ENCODE data around the gene TIGD7. TPM values are rescaled to one million over a fixed set of nuclear protein-coding genes. Genes with fewer than 3 reads are reported as not detected.

The TIGD7 gene
- 1 to 10 TPM; 3.6 to 5.1 TPM for total RNA-seq

- Mint-ChIP-seq H3K4me3 (peak within 1 kb of the TSS; percentile 74), H3K9me3 (peaks cover 40% of the 10 kb centered on the region), H3K4me1 (peaks cover 23% of the 10 kb centered on the region), H3K27me3 (no peaks in the 10 kb centered on the region), H3K27ac (peak within 1 kb of the TSS; percentile 91), H3K36me3 (ENCODE audit: low read depth) (peaks cover 74% of the 10 kb centered on the region)
- peak; percentile 84 for DNase-seq
- POLR2A ChIA-PET, result no interaction called here
- CTCF ChIA-PET, result interaction anchor here (0.7 to 1.7 kb wide), 3 partner anchors 12 to 169 kb away, joined by 3 read pairs; no protein-coding TSS in a partner anchor
These were observed at the start of gene TIGD7, which contains the start of gene ZNF75A for GRCh38 chr16:3305109-3306068. TIGD7 (minus strand) TSS chr16:3305430; CDS start chr16:3300614, 4,816 bp downstream. ZNF75A (plus strand) TSS chr16:3305497; CDS start chr16:3308429, 2,932 bp downstream.

GRCh38 chr16:3349175-3349574 lies 43.9 kb upstream of the TIGD7 start:
- POLR2A ChIA-PET, result no interaction called here
- H3K9me3 Mint-ChIP-seq, result peaks cover 2% of the 10 kb centered on the region
- H3K27ac Mint-ChIP-seq, result no peak overlapping the region

GRCh38 chr16:3348547-3349167 lies 43.4 kb upstream of the TIGD7 start:
- Mint-ChIP-seq H3K4me1 (peaks cover 1% of the 10 kb centered on the region), H3K27ac (no peak overlapping the region), H3K27me3 (no peaks in the 10 kb centered on the region), H3K4me3 (no peak overlapping the region), H3K9me3 (no peaks in the 10 kb centered on the region), H3K36me3 (ENCODE audit: low read depth) (no peaks in the 10 kb centered on the region)
- no peak for DNase-seq
- POLR2A ChIA-PET, result no interaction called here
- CTCF ChIA-PET, result no interaction called here

More at GRCh38 chr16:3349175-3349574, 43.9 kb upstream of the TIGD7 start:
- H3K4me3 Mint-ChIP-seq, result no peak overlapping the region
- no peak for DNase-seq
- peaks cover 3% of the 10 kb centered on the region for H3K4me1 Mint-ChIP-seq
- H3K27me3 Mint-ChIP-seq, result no peaks in the 10 kb centered on the region
- CTCF ChIA-PET, result no interaction called here
- no peaks in the 10 kb centered on the region for H3K36me3 Mint-ChIP-seq (ENCODE audit: low read depth)

DNA sequence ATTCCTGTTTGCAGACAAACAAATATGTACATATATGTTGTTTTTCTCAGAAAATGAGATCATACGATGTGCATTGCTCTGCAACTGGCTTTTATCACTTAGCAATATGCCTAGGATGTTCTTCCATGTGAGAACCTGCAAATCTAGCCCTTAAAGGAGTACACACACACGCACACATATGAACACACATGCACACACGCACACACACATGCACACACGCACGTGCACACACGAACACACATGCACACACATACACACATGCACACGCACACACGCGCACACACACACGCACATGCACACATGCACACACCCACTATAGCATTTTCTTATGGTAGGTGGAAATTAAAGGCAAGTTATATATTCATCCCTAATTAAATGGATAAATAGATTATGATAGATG lies 42.4 kb upstream of the TIGD7 start:
- Mint-ChIP-seq H3K4me1 (no peaks in the 10 kb centered on the region), H3K27me3 (no peaks in the 10 kb centered on the region), H3K36me3 (ENCODE audit: low read depth) (no peaks in the 10 kb centered on the region), H3K4me3 (no peak overlapping the region), H3K27ac (no peak overlapping the region), H3K9me3 (no peaks in the 10 kb centered on the region)
- ChIA-PET POLR2A (no interaction called here), CTCF (no interaction called here)
- no peak for DNase-seq

DNA sequence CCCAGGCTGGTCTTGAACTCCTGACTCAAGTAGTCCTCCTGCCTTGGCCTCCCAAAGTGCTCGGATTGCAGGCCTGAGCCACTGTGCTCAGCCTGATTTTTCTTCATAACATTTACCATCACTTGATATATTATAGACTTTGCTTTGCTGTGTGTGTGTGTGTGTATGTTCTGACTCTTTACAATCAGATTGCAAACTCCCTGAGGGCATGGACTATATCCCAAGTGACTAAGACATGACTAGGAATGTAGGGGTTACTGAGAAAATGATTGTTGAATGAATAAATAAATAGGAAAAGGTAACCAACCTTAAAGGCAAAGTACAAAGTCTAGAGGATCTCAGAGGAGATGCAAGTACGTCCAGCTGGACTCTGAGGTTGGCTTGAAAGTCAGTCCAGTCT lies 40.8 kb upstream of the TIGD7 start:
- POLR2A ChIA-PET, result no interaction called here
- peaks cover 5% of the 10 kb centered on the region for H3K9me3 Mint-ChIP-seq
- DNase-seq, result no peak
- H3K4me1 Mint-ChIP-seq, result no peaks in the 10 kb centered on the region
- H3K27me3 Mint-ChIP-seq, result no peaks in the 10 kb centered on the region
- H3K4me3 Mint-ChIP-seq, result no peak overlapping the region
- no peaks in the 10 kb centered on the region for H3K36me3 Mint-ChIP-seq (ENCODE audit: low read depth)
- no peak overlapping the region for H3K27ac Mint-ChIP-seq
- CTCF ChIA-PET, result no interaction called here

DNA sequence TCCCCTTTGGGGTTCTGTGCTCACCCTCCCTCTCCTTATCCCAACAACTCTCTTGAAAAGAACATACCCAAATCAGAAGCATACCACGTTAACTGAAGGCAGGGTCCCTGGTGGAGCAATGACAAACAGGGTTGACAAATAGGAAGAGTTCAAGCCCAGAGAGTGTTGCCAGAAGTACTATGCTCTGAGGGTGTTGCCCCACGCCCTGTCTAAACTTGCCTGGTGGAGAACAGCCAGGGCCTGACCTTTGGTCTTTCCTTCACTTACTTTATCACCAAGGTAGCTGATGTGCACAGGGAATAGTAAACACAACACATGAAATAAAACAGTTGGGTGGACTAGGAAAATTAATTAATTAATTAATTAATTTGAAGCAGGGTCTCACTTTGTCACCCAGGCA lies 23.4 kb upstream of the TIGD7 start:
- H3K4me3 Mint-ChIP-seq, result no peak overlapping the region
- no peak overlapping the region for H3K27ac Mint-ChIP-seq
- H3K4me1 Mint-ChIP-seq, result no peaks in the 10 kb centered on the region
- peaks cover 25% of the 10 kb centered on the region for H3K9me3 Mint-ChIP-seq
- H3K27me3 Mint-ChIP-seq, result no peaks in the 10 kb centered on the region
- DNase-seq, result no peak
- no peaks in the 10 kb centered on the region for H3K36me3 Mint-ChIP-seq (ENCODE audit: low read depth)
- ChIA-PET POLR2A (no interaction called here), CTCF (no interaction called here)

GRCh38 chr16:3328104-3328503 lies 22.9 kb upstream of the TIGD7 start:
- CTCF ChIA-PET, result no interaction called here
- H3K4me3 Mint-ChIP-seq, result no peak overlapping the region

GRCh38 chr16:3327514-3327913 lies 22.3 kb upstream of the TIGD7 start:
- ChIA-PET POLR2A (no interaction called here), CTCF (no interaction called here)
- H3K36me3 Mint-ChIP-seq (ENCODE audit: low read depth), result no peaks in the 10 kb centered on the region
- no peak overlapping the region for H3K27ac Mint-ChIP-seq
- DNase-seq, result no peak
- no peak overlapping the region for H3K4me3 Mint-ChIP-seq
- no peaks in the 10 kb centered on the region for H3K27me3 Mint-ChIP-seq
- no peaks in the 10 kb centered on the region for H3K4me1 Mint-ChIP-seq
- peaks cover 30% of the 10 kb centered on the region for H3K9me3 Mint-ChIP-seq

More at GRCh38 chr16:3328104-3328503, 22.9 kb upstream of the TIGD7 start:
- no peak for DNase-seq
- H3K27me3 Mint-ChIP-seq, result no peaks in the 10 kb centered on the region
- no peaks in the 10 kb centered on the region for H3K36me3 Mint-ChIP-seq (ENCODE audit: low read depth)
- peaks cover 27% of the 10 kb centered on the region for H3K9me3 Mint-ChIP-seq
- H3K4me1 Mint-ChIP-seq, result no peaks in the 10 kb centered on the region
- H3K27ac Mint-ChIP-seq, result no peak overlapping the region
- POLR2A ChIA-PET, result no interaction called here

- ChIA-PET POLR2A (interaction anchor here (0.6 kb wide), 1 partner anchor 79 kb away, joined by 3 read pairs; the partner anchor contains the start of gene ZSCAN32), CTCF (interaction anchor here (1.6 to 2.1 kb wide), 2 partner anchors 16 to 121 kb away, joined by 3 to 4 read pairs; partner anchors contain the start of genes NAA60 and ZNF597)
- H3K27ac Mint-ChIP-seq, result no peak overlapping the region
- H3K4me1 Mint-ChIP-seq, result no peaks in the 10 kb centered on the region
- peaks cover 27% of the 10 kb centered on the region for H3K36me3 Mint-ChIP-seq (ENCODE audit: low read depth)
- no peaks in the 10 kb centered on the region for H3K27me3 Mint-ChIP-seq
- no peak for DNase-seq
- H3K4me3 Mint-ChIP-seq, result no peak overlapping the region
- peaks cover 57% of the 10 kb centered on the region for H3K9me3 Mint-ChIP-seq
These were observed 16.6 kb upstream of the TIGD7 start for GRCh38 chr16:3321816-3322215.

DNA sequence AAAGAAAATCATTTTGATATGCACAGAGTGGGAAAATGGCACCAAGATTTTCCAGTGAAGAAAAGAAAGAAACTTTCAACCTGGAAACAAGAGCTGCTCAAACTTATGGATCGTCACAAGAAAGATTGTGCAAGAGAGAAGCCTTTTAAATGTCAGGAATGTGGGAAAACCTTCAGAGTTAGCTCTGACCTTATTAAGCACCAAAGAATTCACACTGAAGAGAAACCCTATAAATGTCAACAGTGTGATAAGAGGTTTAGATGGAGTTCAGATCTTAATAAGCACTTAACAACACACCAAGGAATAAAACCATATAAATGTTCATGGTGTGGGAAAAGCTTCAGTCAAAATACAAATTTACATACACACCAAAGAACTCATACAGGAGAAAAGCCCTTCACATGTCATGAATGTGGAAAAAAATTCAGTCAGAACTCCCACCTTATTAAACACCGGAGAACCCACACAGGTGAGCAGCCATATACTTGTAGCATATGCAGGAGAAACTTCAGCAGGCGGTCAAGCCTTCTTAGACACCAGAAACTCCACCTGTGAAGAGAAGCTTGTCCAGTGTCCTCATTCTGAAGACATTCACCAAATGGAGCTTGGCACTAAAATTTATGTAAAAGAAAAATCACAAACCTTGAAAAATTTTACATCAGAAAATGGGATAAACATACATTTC lies 12.2 kb upstream of the TIGD7 start:
- CTCF ChIA-PET, result interaction anchor here (0.9 to 1.3 kb wide), 3 partner anchors 12 to 213 kb away, joined by 3 read pairs; partner anchors contain the start of genes TIGD7 and ZNF75A
- H3K9me3 Mint-ChIP-seq, result peaks cover 70% of the 10 kb centered on the region

GRCh38 chr16:3311496-3311895 lies 6.3 kb upstream of the TIGD7 start:
- H3K27ac Mint-ChIP-seq, result no peak overlapping the region
- DNase-seq, result no peak
- peaks cover 97% of the 10 kb centered on the region for H3K36me3 Mint-ChIP-seq (ENCODE audit: low read depth)
- H3K27me3 Mint-ChIP-seq, result no peaks in the 10 kb centered on the region
- POLR2A ChIA-PET, result no interaction called here
- peaks cover 56% of the 10 kb centered on the region for H3K9me3 Mint-ChIP-seq
- no peak overlapping the region for H3K4me3 Mint-ChIP-seq
- CTCF ChIA-PET, result interaction anchor here (0.6 to 1.1 kb wide), 2 partner anchors 27 to 621 kb away, joined by 3 to 5 read pairs; no protein-coding TSS in a partner anchor
- peaks cover 4% of the 10 kb centered on the region for H3K4me1 Mint-ChIP-seq

More for the DNA sequence above, 12.2 kb upstream of the TIGD7 start:
- Mint-ChIP-seq H3K36me3 (ENCODE audit: low read depth) (peaks cover 71% of the 10 kb centered on the region), H3K4me1 (no peaks in the 10 kb centered on the region), H3K27me3 (no peaks in the 10 kb centered on the region), H3K4me3 (no peak overlapping the region), H3K27ac (no peak overlapping the region)
- no peak for DNase-seq
- POLR2A ChIA-PET, result no interaction called here

- Mint-ChIP-seq H3K27ac (peak overlapping the region; percentile 91), H3K36me3 (ENCODE audit: low read depth) (peaks cover 74% of the 10 kb centered on the region), H3K9me3 (peaks cover 39% of the 10 kb centered on the region), H3K4me3 (peak overlapping the region; percentile 74), H3K27me3 (no peaks in the 10 kb centered on the region), H3K4me1 (peaks cover 23% of the 10 kb centered on the region)
- no peak for DNase-seq
- POLR2A ChIA-PET, result interaction anchor here (0.7 kb wide), 1 partner anchor 135 kb away, joined by 3 read pairs; no protein-coding TSS in a partner anchor
- CTCF ChIA-PET, result interaction anchor here (0.7 to 1.7 kb wide), 2 partner anchors 11 to 169 kb away, joined by 3 read pairs; no protein-coding TSS in a partner anchor
These were observed 848 bp upstream of the TIGD7 start for GRCh38 chr16:3306078-3306477.
